Thymus (tissue), 11 donors: ENCODE measurements around the gene GRM5. TPM values are rescaled to one million over a fixed set of nuclear protein-coding genes. Genes with fewer than 3 reads are reported as not detected.

Experiments used
- DNase-seq, 9 donors: peaks; one replicate each; pipeline ENCODE4 v3.0.0-alpha.2; 2013; ENCODE audit warnings: low spot score in 9 of 9, low read depth in 6 of 9, missing footprints in 1 of 9
- H3K27ac ChIP-seq, 2 donors: one replicate each; pipeline ENCODE4 v1.5.1; 2013; ENCODE audit warnings: control low read depth in 1 of 2, low read depth in 1 of 2, low read length in 1 of 2, mild to moderate bottlenecking in 1 of 2, moderate library complexity in 1 of 2
- H3K27me3 ChIP-seq, 2 donors: one replicate each; pipeline ENCODE4 v1.5.1; 2013; ENCODE audit warnings: low read length in 1 of 2; ENCODE audit not compliant: control insufficient read depth in 2 of 2, insufficient read depth in 1 of 2
- H3K36me3 ChIP-seq, 2 donors: one replicate each; pipeline ENCODE4 v1.5.1; 2013; ENCODE audit warnings: low read length in 1 of 2, mild to moderate bottlenecking in 1 of 2, moderate library complexity in 1 of 2; ENCODE audit not compliant: control insufficient read depth in 2 of 2, insufficient read depth in 2 of 2
- H3K4me1 ChIP-seq, 2 donors: one replicate each; pipeline ENCODE4 v1.5.1; 2013; ENCODE audit warnings: low read length in 2 of 2; ENCODE audit not compliant: control insufficient read depth in 2 of 2, insufficient read depth in 2 of 2
- H3K4me3 ChIP-seq, 2 donors: one replicate each; pipeline ENCODE4 v1.5.1; 2013; ENCODE audit warnings: low read length in 2 of 2, control low read depth in 1 of 2, mild to moderate bottlenecking in 1 of 2
- H3K9me3 ChIP-seq, 2 donors: one replicate each; pipeline ENCODE4 v1.5.1; 2013; ENCODE audit warnings: low read length in 1 of 2, mild to moderate bottlenecking in 1 of 2; ENCODE audit not compliant: control insufficient read depth in 2 of 2, insufficient read depth in 1 of 2
- WGBS: extraction: QIAGEN DNeasy Blood & Tissue Kit; methylation state at CpG from one replicate; pipeline ENCODE4 v1.1.7; 2013; 5-methylcytosine and 5-hydroxymethylcytosine counted together
- polyA plus RNA-seq: library from polyadenylated mRNA; stranded (reverse); fragments of 200-250 nt; gene quantifications from one replicate; pipeline ENCODE4 v1.2.3, GENCODE V29; 2013
- total RNA-seq: library from RNA; stranded (reverse); fragments of 120-200 nt; gene quantifications from one replicate; pipeline ENCODE4 v1.2.4, GENCODE V29; 2013
- donor health status: healthy.

GRM5 gene
- total and polyA plus RNA-seq, 2 donors, result 0.05 TPM

GRCh38 chr11:88522624-88523385 lies 543.0 kb downstream of the GRM5 start:
- no peak overlapping the region for H3K4me3 ChIP-seq
- no peaks in the 10 kb centered on the region for H3K9me3 ChIP-seq
- no peak for DNase-seq
- H3K27ac ChIP-seq, result no peak overlapping the region
- no peaks in the 10 kb centered on the region for H3K4me1 ChIP-seq
- 94% methylated on average over 2 of the region's 2 CpGs for WGBS
- H3K36me3 ChIP-seq, result no peaks in the 10 kb centered on the region
- H3K27me3 ChIP-seq, result no peaks in the 10 kb centered on the region

GRCh38 chr11:88521799-88522201 lies 544.0 kb downstream of the GRM5 start:
- H3K4me3 ChIP-seq, result no peak overlapping the region
- 81% methylated on average over 1 of the region's 1 CpG for WGBS

GRCh38 chr11:88521399-88521798 lies 544.4 kb downstream of the GRM5 start:
- DNase-seq, result no peak
- H3K27me3 ChIP-seq, result no peaks in the 10 kb centered on the region
- H3K36me3 ChIP-seq, result no peaks in the 10 kb centered on the region

More at GRCh38 chr11:88521799-88522201, 544.0 kb downstream of the GRM5 start:
- Histone ChIP-seq H3K4me1 (no peaks in the 10 kb centered on the region), H3K9me3 (no peaks in the 10 kb centered on the region), H3K27me3 (no peaks in the 10 kb centered on the region), H3K36me3 (no peaks in the 10 kb centered on the region), H3K27ac (no peak overlapping the region)
- no peak for DNase-seq

GRCh38 chr11:88520391-88520790 lies 545.4 kb downstream of the GRM5 start:
- Histone ChIP-seq H3K4me1 (no peaks in the 10 kb centered on the region), H3K27ac (no peak overlapping the region)

More at GRCh38 chr11:88521399-88521798, 544.4 kb downstream of the GRM5 start:
- no peak overlapping the region for H3K27ac ChIP-seq
- H3K4me1 ChIP-seq, result no peaks in the 10 kb centered on the region
- no peak overlapping the region for H3K4me3 ChIP-seq
- no peaks in the 10 kb centered on the region for H3K9me3 ChIP-seq

DNA sequence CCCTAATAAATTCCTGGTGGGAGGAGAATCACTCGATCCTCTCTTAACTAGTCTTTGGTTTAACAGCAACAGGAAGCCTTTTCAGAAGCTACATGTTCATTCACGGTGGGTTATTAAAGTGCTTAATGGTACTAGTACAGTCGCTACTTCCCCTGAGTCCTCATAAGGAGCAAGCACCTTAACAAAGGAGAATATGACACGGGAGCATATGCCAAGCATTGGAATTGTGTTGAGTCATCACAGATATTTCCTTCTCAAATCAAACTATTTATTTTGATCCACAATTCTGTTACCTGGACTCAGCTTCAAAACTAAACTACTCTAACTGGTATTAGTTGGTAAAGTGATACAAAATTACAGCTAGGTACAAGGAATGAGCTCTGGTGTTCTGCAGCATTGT lies 550.8 kb downstream of the GRM5 start:
- no peak overlapping the region for H3K4me3 ChIP-seq
- H3K27ac ChIP-seq, result no peak overlapping the region
- WGBS, result 93% methylated on average over 4 of the region's 4 CpGs
- no peaks in the 10 kb centered on the region for H3K36me3 ChIP-seq
- H3K4me1 ChIP-seq, result no peaks in the 10 kb centered on the region
- no peak for DNase-seq
- no peaks in the 10 kb centered on the region for H3K9me3 ChIP-seq
- H3K27me3 ChIP-seq, result peaks cover 9 to 19% of the 10 kb centered on the region in 2 donors

More at GRCh38 chr11:88520391-88520790, 545.4 kb downstream of the GRM5 start:
- no peaks in the 10 kb centered on the region for H3K36me3 ChIP-seq
- H3K4me3 ChIP-seq, result no peak overlapping the region
- DNase-seq, result no peak
- no peaks in the 10 kb centered on the region for H3K27me3 ChIP-seq
- no peaks in the 10 kb centered on the region for H3K9me3 ChIP-seq

DNA sequence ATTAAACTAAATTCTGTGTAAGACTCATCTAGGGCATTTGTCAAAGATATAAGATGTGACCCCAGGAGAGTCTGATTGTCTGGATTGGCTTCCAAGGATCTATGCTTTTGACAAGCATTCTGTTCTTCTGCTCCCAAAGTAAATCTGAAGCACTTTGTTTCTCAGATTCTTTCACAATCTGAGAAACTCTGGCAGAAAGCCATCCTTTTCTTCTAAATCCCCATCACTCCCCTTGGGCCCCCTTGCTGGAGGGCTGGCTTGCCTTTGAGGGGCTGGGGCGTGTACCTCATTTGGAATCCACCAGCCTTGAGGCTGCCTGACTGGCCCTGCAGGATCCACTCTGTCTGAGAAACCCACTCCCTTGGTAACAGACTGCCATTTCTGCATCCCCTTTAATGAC lies 554.8 kb downstream of the GRM5 start:
- H3K9me3 ChIP-seq, result peaks cover 0 to 3% of the 10 kb centered on the region in 2 donors
- H3K27me3 ChIP-seq, result peaks cover 28 to 55% of the 10 kb centered on the region in 2 donors
- H3K4me3 ChIP-seq, result no peak overlapping the region
- 81% methylated on average over 1 of the region's 1 CpG for WGBS
- H3K27ac ChIP-seq, result no peak overlapping the region
- peaks cover 0 to 2% of the 10 kb centered on the region in 2 donors for H3K4me1 ChIP-seq
- no peaks in the 10 kb centered on the region for H3K36me3 ChIP-seq
- DNase-seq, result no peak

- WGBS, result 5% methylated on average over 84 of the region's 84 CpGs
- peaks cover 0 to 2% of the 10 kb centered on the region in 2 donors for H3K4me1 ChIP-seq
- H3K9me3 ChIP-seq, result peaks cover 0 to 3% of the 10 kb centered on the region in 2 donors
- H3K4me3 ChIP-seq, result peak overlapping the region in 1 of 2 donors; percentile 21
- no peak overlapping the region for H3K27ac ChIP-seq
- DNase-seq, result peak in 1 of 9 donors; percentile 4
- H3K27me3 ChIP-seq, result peaks cover 28 to 63% of the 10 kb centered on the region in 2 donors
- H3K36me3 ChIP-seq, result no peaks in the 10 kb centered on the region
Measured at GRCh38 chr11:88508759-88509581, 556.8 kb downstream of the GRM5 start.

- DNase-seq, result no peak
- WGBS, result 11% methylated on average over 23 of the region's 23 CpGs
- Histone ChIP-seq H3K36me3 (no peaks in the 10 kb centered on the region), H3K4me3 (peak overlapping the region in 1 of 2 donors; percentile 21), H3K9me3 (peaks cover 0 to 3% of the 10 kb centered on the region in 2 donors), H3K27me3 (peaks cover 28 to 63% of the 10 kb centered on the region in 2 donors), H3K4me1 (peaks cover 0 to 2% of the 10 kb centered on the region in 2 donors), H3K27ac (no peak overlapping the region)
Measured at GRCh38 chr11:88508418-88508758, 557.4 kb downstream of the GRM5 start.

GRCh38 chr11:88507771-88508417 lies 557.9 kb downstream of the GRM5 start:
- no peak overlapping the region for H3K27ac ChIP-seq
- peaks cover 28 to 63% of the 10 kb centered on the region in 2 donors for H3K27me3 ChIP-seq
- H3K4me1 ChIP-seq, result peaks cover 0 to 2% of the 10 kb centered on the region in 2 donors
- WGBS, result 68% methylated on average over 11 of the region's 11 CpGs
- no peaks in the 10 kb centered on the region for H3K36me3 ChIP-seq
- H3K9me3 ChIP-seq, result peaks cover 0 to 3% of the 10 kb centered on the region in 2 donors
- no peak overlapping the region for H3K4me3 ChIP-seq
- DNase-seq, result peak in 1 of 9 donors; percentile 1
